GM19328 (cell line): ENCODE data around the gene SNPH.

ENCODE experiments used
- ATAC-seq: cut with Tn5 transposase; IDR thresholded peaks from one replicate; pipeline ENCODE4 v1.9.1; 2021; ENCODE audit warnings: mild to moderate bottlenecking, moderate library complexity; ENCODE audit not compliant: unreplicated experiment

SNPH gene

GRCh38 chr20:1264727-1265126, 1.4 kb upstream of the SNPH start:
- no peak for ATAC-seq

- no peak for ATAC-seq
These were observed 723 bp upstream of the SNPH start for GRCh38 chr20:1265226-1265915.

DNA sequence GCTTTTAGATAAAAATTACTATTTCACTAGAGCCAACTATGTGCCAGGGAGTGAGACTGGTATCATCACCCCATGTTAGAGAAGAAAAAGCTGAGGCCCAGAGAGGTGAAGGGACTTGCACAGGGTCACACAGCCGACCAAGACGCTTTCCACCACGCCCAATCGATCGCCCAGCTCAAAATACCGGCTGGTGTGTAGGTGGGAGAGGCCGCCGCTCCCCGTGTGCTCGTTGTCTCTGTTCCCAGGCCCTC, 253 bp upstream of the SNPH start:
- no peak for ATAC-seq

DNA sequence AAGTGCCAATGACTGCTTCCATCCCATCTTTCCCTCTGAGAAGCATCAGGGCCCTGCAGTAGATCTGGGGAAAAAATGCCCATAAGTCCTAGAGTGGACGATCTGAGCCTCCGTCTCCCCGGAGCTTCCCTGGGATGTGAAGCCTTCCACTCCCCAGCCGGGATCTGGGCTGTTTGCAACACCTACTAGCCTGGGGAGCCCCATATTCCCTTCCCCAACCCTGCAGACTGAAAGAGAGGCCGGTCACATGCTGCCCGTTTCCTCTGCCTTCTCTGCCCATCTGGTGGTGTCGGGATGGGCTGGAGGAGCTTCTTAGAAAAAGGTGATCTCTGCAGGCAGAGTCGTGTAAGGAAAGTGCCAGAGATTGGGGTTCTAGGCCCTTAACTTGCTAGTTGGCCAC, 1.1 kb downstream of the SNPH start:
- no peak for ATAC-seq

GRCh38 chr20:1267809-1268374, 1.8 kb downstream of the SNPH start:
- no peak for ATAC-seq

DNA sequence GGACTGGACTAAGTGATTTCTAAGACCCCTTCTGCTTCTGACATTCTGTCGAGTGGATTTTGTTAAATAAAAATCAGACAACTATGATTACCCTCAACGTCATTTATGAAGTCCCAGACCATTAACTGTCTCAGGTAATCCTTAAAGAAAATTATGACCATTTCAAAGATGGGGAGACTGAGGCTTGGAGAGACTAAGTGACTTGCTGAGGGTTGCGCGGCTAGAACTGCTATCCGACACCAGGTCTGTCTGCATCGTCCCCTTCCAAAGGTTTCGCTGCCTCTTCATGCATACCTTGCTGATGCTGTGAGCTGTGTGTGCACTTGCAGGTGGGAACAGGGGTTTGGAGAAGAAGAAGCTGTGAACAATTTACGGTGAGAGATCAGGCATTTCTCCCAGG, 3.1 kb downstream of the SNPH start:
- no peak for ATAC-seq

DNA sequence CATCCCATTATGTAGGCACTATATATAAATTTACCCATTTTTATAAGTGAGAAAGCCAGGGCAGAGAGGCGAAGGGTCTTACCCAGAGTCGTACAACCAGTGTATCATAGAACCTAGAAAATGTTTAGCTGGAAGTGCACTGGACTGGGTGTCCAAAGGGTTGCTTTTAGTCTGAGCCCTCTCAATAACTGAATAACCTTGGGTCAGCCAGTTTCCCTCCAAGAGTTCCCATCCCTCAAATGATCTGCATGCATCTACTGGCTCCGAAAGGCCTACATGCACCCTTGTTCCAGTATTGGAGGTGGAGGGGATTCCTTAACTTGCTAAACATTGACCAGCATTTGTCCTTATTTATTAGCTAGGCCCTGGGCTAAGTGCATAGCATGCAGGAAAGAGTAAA, 3.8 kb downstream of the SNPH start:
- no peak for ATAC-seq

GRCh38 chr20:1272368-1273100, 6.4 kb downstream of the SNPH start:
- no peak for ATAC-seq

DNA sequence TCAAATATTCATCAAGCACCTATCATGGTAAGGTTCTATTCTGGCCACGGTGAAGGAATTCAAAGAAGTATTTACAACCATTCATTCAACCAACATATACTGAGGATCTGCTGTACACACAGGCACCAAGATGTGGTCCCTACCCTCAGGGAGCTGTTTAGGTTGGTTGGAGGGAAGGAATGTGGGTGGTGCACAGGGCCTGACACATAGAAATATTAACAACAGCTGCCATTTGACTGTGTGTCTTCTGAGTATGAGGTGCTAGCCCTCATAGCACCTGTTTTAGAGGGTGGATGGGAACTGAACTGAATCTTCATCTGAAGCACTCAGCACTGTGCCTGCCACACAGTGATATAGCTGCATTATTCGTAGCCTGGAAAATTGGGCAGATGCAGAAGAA, 7.3 kb downstream of the SNPH start:
- ATAC-seq = no peak

DNA sequence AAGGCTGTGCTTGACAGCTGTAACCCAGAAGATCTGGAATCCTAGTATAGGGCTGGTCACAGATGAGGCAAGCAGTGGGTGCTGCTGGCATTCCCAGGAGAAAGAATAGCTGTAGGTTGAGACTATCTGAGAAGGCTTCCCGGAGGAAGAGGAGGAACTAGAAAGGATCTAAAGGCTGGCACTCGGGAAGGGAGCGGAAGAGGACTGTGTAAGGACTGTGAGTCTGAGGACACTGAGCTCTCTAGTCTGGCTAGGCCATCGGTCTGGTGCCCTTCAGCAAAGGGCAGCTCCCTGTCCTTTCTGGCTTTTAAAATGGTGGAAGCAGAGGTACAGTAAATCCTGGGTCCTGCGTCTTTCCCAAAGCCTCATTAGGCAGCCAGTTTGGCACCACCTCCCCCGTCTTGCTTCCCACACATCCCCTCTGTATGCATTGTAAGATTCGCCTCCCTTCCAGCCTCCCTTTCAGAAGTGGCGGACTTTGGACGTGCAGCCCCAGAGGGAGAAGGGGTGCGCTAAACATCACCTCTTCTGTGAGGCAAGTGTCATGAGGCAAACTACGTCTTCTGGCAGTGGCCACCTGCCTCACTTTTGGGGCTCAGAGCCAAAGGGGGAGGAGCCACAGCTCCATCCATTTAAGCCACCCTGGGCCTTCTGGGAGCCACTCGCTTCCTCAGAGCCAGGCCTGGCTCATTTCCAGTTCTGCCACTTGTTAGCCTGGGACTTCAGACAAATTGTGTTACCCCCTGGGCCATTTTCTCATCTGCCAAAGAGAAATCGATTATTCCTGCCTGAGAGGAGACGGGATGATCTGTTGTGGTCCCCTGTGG, 8.6 kb downstream of the SNPH start:
- no peak for ATAC-seq

DNA sequence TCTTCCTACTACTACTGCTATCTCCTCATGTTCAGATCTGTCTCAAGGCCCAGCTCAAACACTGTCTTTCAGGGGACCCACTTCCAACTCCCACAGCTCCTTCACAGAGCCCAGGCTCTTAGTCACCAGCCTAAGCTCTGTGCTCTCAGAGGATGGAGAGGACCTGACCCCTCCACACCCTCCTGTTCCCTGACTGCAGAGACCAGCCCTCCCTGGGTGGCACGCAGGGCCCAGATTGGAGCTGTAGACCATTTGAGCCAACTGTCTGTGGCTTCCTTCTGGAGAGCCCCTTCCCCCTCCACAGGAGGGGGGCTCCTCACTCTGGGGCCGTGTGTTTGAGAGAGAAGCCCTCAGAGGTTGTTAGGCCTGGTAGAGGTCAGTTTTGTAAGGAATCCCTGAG, 9.8 kb downstream of the SNPH start:
- no peak for ATAC-seq

DNA sequence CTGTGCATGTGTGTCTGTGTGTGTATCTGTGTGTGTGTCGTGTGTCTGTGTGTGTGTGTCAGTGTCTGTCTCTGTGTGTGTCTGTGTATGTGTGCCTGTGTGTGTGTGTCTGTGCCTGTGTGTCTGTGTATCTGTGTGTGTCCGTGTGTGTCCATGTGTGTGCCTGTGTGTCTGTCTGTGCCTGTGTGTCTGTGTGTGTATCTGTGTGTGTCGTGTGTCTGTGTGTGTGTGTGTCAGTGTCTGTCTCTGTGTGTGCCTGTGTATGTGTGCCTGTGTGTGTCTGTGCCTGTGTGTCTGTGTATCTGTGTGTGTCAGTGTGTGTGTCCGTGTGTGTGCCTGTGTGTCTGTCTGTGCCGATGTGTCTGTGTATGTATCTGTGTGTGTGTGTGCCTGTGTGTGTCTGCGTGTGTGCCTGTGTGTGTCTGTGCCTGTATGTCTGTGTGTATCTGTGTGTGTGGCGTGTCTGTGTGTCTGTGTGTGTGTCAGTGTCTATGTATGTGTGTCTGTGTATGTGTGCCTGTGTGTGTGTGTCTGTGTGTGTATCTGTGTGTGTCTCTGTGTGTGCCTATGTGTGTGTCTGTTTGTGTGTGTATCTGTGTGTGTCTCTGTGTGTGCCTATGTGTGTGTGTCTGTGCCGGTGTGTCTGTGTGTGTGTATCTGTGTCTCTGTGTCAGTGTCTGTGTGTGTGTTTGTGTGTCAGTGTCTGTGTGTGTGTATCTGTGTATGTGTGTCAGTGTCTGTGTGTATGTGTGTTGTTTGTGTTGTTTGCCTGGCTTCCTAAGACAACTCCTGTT, 11.6 kb downstream of the SNPH start:
- ATAC-seq = no peak

DNA sequence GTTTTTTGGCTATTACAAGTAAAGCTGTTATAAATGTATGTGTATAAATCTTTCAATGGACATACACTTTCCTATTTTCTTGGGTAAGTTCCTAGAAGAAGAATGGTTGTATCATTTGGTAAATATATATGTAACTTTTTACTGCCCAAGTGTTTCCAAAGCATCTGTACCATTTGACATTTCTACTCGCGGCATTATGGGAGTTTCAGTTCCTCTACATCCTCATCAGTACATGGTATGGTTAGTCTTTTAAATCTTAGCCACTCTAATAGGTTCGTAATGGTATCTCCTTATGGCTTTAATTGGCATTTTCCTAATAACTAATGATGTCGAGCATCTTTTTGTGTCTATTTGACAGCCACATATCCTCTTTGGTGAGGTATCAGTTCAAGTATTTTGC, 12.9 kb downstream of the SNPH start:
- no peak for ATAC-seq

- ATAC-seq = no peak
These were observed 14.4 kb downstream of the SNPH start for GRCh38 chr20:1280195-1281102.

- no peak for ATAC-seq
These were observed 15.4 kb downstream of the SNPH start for GRCh38 chr20:1281279-1282057.

- ATAC-seq = no peak
These were observed 16.9 kb downstream of the SNPH start for GRCh38 chr20:1282966-1283365.

GRCh38 chr20:1283522-1284510, 17.7 kb downstream of the SNPH start:
- ATAC-seq = no peak
